ENCODE results near the gene GRHL3. TPM values are rescaled to one million over a fixed set of nuclear protein-coding genes. Genes with fewer than 3 reads are reported as not detected.
A peak's percentile ranks its signal among the peaks of the same experiment; 100 is the strongest.

The GRHL3 gene
- total RNA-seq, 1 donor from 2014 or later = 0.12 TPM

DNA sequence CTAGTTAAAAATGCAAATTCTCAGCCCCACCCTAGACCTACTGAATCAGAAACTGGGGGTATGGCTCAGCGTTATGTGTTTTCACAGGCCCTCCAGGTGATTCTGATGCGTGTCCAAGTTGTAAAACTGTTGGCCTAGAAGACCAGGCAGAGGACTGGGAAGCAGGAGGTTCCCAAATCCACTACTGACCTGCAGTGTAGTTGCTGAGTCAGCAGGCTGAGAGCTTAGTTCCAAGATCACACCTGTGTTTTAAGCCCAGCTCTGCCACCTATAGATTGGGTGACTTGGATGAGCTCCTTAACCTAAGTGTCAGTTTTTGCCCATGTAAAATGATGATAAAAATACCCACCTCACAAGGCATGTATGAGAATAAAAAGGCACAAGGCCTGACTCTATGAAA lies 4.1 kb downstream of the GRHL3 start:
- TF ChIP-seq, protein P1, sequence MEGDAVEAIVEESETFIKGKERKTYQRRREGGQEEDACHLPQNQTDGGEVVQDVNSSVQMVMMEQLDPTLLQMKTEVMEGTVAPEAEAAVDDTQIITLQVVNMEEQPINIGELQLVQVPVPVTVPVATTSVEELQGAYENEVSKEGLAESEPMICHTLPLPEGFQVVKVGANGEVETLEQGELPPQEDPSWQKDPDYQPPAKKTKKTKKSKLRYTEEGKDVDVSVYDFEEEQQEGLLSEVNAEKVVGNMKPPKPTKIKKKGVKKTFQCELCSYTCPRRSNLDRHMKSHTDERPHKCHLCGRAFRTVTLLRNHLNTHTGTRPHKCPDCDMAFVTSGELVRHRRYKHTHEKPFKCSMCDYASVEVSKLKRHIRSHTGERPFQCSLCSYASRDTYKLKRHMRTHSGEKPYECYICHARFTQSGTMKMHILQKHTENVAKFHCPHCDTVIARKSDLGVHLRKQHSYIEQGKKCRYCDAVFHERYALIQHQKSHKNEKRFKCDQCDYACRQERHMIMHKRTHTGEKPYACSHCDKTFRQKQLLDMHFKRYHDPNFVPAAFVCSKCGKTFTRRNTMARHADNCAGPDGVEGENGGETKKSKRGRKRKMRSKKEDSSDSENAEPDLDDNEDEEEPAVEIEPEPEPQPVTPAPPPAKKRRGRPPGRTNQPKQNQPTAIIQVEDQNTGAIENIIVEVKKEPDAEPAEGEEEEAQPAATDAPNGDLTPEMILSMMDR (conservative IDR thresholded peaks at IDR 0.05) = no peak
- Mint-ChIP-seq H3K36me3 (ENCODE audit: low read depth) (no peaks in the 10 kb centered on the region), H3K9me3 (no peaks in the 10 kb centered on the region), H3K27ac (ENCODE audit: unreplicated experiment) (no peak overlapping the region), H3K4me3 (peak overlapping the region; percentile 28), H3K27me3 (ENCODE audit: low read depth) (peaks cover 90% of the 10 kb centered on the region), H3K4me1 (peaks cover 17% of the 10 kb centered on the region)
- DNase-seq (ENCODE audit: low read depth, low spot score) = no peak

DNA sequence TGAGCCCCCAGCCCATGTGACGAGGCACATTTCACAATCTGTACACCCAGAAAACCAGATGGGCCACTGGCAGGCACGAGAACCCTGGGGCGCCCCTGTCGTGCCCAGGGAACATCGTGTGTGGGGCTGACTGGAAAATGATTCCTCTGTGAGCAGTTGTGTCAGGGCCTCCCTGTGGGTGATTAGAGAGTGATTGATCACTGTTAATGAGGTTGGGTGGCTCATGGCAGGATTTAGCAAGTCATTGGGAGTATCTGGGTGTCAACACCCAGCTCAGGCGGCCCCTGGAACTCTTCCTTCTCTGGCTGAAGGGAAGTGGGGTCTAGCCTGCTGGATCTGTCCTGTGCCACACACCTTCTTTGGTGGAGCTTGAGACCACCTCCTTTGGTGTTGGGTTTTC lies 5.7 kb downstream of the GRHL3 start:
- no peaks in the 10 kb centered on the region for H3K36me3 Mint-ChIP-seq (ENCODE audit: low read depth)
- TF ChIP-seq, protein P1 (conservative IDR thresholded peaks at IDR 0.05) = no peak

DNA sequence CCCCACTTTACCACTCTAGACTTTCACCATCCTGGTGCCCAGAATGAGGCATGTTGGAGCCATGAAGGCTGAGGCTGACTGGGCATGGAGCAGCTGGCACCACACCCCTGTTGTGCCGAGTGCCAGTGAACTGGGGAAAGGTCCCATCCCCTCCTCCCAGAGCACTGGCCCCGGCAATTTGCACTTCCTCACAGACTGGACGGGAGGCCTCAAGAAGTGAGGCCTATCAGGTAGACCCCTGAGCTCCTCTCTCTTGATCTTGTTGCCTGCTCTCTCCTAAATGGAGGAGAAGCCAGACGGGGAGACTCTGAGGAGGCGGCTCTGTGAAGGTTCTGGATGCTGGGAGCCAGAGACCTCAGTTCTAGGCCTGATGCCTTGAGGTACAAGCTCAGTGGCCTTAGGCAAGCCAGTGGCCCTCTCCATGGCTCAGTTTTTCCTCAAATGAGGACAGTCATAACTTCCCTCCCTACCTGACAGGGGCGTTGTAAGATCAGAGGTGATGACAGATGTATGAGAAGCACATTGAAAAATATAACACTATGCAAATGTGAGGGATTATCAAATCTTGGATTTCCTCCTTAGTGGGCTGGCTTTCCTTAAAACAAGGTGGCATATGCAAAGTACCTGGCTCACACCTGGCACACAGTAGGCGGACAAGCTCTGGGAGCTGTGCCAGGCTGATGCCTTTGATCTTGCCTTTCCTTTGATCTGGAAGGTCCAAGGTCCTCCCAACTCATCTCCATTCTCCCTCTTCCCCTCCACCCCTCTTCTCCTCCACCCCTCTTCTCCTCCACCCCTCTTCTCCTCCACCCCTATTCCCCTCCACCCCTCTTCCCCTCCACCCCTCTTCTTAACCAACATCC lies 6.7 kb downstream of the GRHL3 start:
- Mint-ChIP-seq H3K27ac (ENCODE audit: unreplicated experiment) (no peak overlapping the region), H3K4me3 (no peak overlapping the region)
- TF ChIP-seq, protein P1 (conservative IDR thresholded peaks at IDR 0.05) = no peak

More for the DNA sequence above, 5.7 kb downstream of the GRHL3 start:
- no peak overlapping the region for H3K4me3 Mint-ChIP-seq
- H3K4me1 Mint-ChIP-seq = peaks cover 4% of the 10 kb centered on the region
- H3K27me3 Mint-ChIP-seq (ENCODE audit: low read depth) = peaks cover 76% of the 10 kb centered on the region
- H3K27ac Mint-ChIP-seq (ENCODE audit: unreplicated experiment) = no peak overlapping the region
- DNase-seq (ENCODE audit: low read depth, low spot score) = no peak
- H3K9me3 Mint-ChIP-seq = no peaks in the 10 kb centered on the region

DNA sequence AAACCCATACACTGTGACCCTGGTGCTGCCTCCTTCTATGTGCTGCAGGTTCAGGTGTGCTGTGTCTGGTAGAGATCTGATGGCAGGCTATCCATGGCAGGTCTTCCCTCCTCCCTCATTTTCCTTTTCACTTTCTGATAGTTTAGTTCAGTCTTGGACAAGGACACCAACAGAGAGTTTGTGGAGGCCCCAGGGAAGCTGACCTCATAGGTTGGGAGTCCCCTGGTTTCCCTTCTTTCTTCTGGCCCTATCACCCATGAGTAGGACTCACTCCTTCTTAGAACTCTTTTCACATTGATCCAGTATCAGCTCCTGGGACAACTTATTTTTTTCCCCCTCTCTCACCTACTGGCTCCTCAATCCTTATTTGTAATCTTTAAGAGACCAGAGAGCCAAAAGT lies 8.3 kb downstream of the GRHL3 start:
- no peaks in the 10 kb centered on the region for H3K4me1 Mint-ChIP-seq
- no peaks in the 10 kb centered on the region for H3K36me3 Mint-ChIP-seq (ENCODE audit: low read depth)
- H3K4me3 Mint-ChIP-seq = no peak overlapping the region
- TF ChIP-seq, protein P1 (conservative IDR thresholded peaks at IDR 0.05) = no peak
- DNase-seq (ENCODE audit: low read depth, low spot score) = no peak
- H3K9me3 Mint-ChIP-seq = peaks cover 4% of the 10 kb centered on the region
- H3K27me3 Mint-ChIP-seq (ENCODE audit: low read depth) = peaks cover 53% of the 10 kb centered on the region
- H3K27ac Mint-ChIP-seq (ENCODE audit: unreplicated experiment) = no peak overlapping the region

More for the DNA sequence above, 6.7 kb downstream of the GRHL3 start:
- Mint-ChIP-seq H3K9me3 (no peaks in the 10 kb centered on the region), H3K27me3 (ENCODE audit: low read depth) (peaks cover 67% of the 10 kb centered on the region), H3K36me3 (ENCODE audit: low read depth) (no peaks in the 10 kb centered on the region), H3K4me1 (peaks cover 4% of the 10 kb centered on the region)
- DNase-seq (ENCODE audit: low read depth, low spot score) = no peak

DNA sequence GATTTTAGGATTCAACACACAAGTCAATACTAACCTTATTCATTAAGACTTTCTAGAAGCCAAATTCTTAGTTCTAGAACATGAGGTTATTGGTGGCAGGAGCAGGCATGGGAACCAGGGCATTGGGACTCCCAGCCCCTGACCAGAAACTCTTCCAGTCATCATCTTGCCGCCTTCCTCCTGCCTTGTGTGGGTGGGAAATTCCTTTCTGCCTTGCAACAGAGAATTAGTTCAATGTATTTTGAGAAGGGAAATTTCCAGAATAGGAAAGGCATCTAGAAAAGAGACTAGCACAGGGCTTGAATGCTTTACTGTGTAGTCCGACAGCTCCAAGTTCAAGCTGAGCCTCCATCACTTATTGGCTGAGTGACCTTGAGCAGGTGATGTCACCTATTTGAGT lies 8.7 kb downstream of the GRHL3 start:
- TF ChIP-seq, protein P1 (conservative IDR thresholded peaks at IDR 0.05) = no peak
- Mint-ChIP-seq H3K27me3 (ENCODE audit: low read depth) (peaks cover 49% of the 10 kb centered on the region), H3K4me1 (no peaks in the 10 kb centered on the region), H3K27ac (ENCODE audit: unreplicated experiment) (no peak overlapping the region), H3K9me3 (peaks cover 4% of the 10 kb centered on the region), H3K4me3 (no peak overlapping the region), H3K36me3 (ENCODE audit: low read depth) (no peaks in the 10 kb centered on the region)
- no peak for DNase-seq (ENCODE audit: low read depth, low spot score)

Data from neural crest cell (in vitro differentiated cells).